Panc1 (cell line): ENCODE data around the gene SETX. TPM values are rescaled to one million over a fixed set of nuclear protein-coding genes. Genes with fewer than 3 reads are reported as not detected.

ENCODE experiments used
- ATAC-seq: fragments of 200-7000 bp; cut with Tn5 transposase; 2 replicates; pipeline ENCODE4 v1.9.1; 2020; ENCODE audit warnings: mild to moderate bottlenecking, moderate library complexity
- BruUV-seq: library from RNA; stranded (reverse); fragments of 400-500 nt; replicated peaks from 2 replicates; lab custom pipeline; 2021; lab: Mats Ljungman, UMichigan
- CTCF ChIA-PET: fragments of 300-600 bp; sonication (Branson Sonifier 250); formaldehyde crosslinking; loops from one replicate; lab custom pipeline; 2022; ENCODE audit warnings: antibody characterized with exemption; lab: Charles Lee
- POLR2A ChIA-PET: fragments of 300-600 bp; sonication (Branson Sonifier 250); formaldehyde crosslinking; loops from one replicate; lab custom pipeline; 2022; ENCODE audit warnings: antibody characterized with exemption; lab: Charles Lee
- DNase-seq: peaks from one replicate; pipeline ENCODE4 v3.0.0-alpha.2; 2010; ENCODE audit warnings: low read depth, low spot score
- H3K27ac ChIP-seq: 2 replicates; pipeline ENCODE4 v1.5.1; 2011; ENCODE audit warnings: mild to moderate bottlenecking, low read length, inconsistent platforms
- H3K27me3 ChIP-seq: fragments of 200-500 bp; sonication (Bioruptor generic); 2 replicates; pipeline ENCODE4 v1.6.0; 2014; ENCODE audit warnings: low read length, inconsistent platforms; ENCODE audit not compliant: control insufficient read depth, insufficient read depth
- H3K36me3 ChIP-seq: fragments of 200-500 bp; sonication (Bioruptor generic); 2 replicates; pipeline ENCODE4 v1.5.1; 2014; ENCODE audit warnings: inconsistent platforms, mild to moderate bottlenecking, low read length, moderate library complexity; ENCODE audit not compliant: control insufficient read depth, insufficient read depth
- H3K4me1 ChIP-seq: 2 replicates; pipeline ENCODE4 v1.5.1; 2011; ENCODE audit warnings: inconsistent platforms, mild to moderate bottlenecking, low read length, moderate library complexity; ENCODE audit not compliant: control insufficient read depth, insufficient read depth
- H3K4me3 ChIP-seq, 2 experiments: 2 replicates each; pipeline ENCODE4 v1.5.1; 2011 to 2012; ENCODE audit warnings: low read depth in 2 of 2, low read length in 2 of 2, mild to moderate bottlenecking in 2 of 2, inconsistent platforms in 1 of 2, moderate library complexity in 1 of 2
- H3K9me3 ChIP-seq: fragments of 200-500 bp; sonication (Bioruptor generic); 2 replicates; pipeline ENCODE4 v1.5.1; 2014; ENCODE audit warnings: low read depth, mild to moderate bottlenecking, inconsistent platforms, low read length, moderate library complexity; ENCODE audit not compliant: control insufficient read depth, insufficient read depth
- CTCF ChIP-seq: fragments of 450-650 bp; IDR thresholded peaks from 2 replicates; pipeline ENCODE4 v1.5.1; 2017; ENCODE audit warnings: mild to moderate bottlenecking
- POLR2AphosphoS5 ChIP-seq: IDR thresholded peaks from 2 replicates; pipeline ENCODE4 v1.6.1; 2012; ENCODE audit warnings: mild to moderate bottlenecking, low read depth, low read length, moderate library complexity
- REST ChIP-seq, 2 experiments: IDR thresholded peaks; 2 replicates each; pipeline ENCODE4 v1.6.1; 2011 to 2012; ENCODE audit warnings: low read depth in 2 of 2, control low read depth in 1 of 2, low read length in 1 of 2, mild to moderate bottlenecking in 1 of 2, moderate library complexity in 1 of 2; ENCODE audit not compliant: insufficient read depth in 1 of 2
- SIN3A ChIP-seq: IDR thresholded peaks from 2 replicates; pipeline ENCODE4 v1.6.1; 2012; ENCODE audit warnings: low read depth, mild to moderate bottlenecking, low read length, moderate library complexity, borderline replicate concordance; ENCODE audit not compliant: insufficient read depth
- TCF7L2 ChIP-seq: IDR thresholded peaks from 2 replicates; pipeline ENCODE4 v1.6.1; 2011; ENCODE audit warnings: mild to moderate bottlenecking, low read depth, low read length, inconsistent platforms
- in situ Hi-C: cut with HindIII; loops from 2 replicates; pipeline ENCODE4 v1.10.0; 2016; ENCODE audit warnings: low sequenced_read_pairs, low pct_unique_long_range_greater_than_20kb
- intact Hi-C: fragments of 100-400 bp; cut with micrococcal nuclease; formaldehyde crosslinking; loops from one replicate; pipeline ENCODE4 v1.10.0; 2022; ENCODE audit not compliant: unreplicated experiment
- total RNA-seq: library from RNA; stranded (reverse); gene quantifications from one replicate; pipeline ENCODE4 v1.2.1, GENCODE V29; 2021; ENCODE audit not compliant: unreplicated experiment

Gene SETX
- total RNA-seq, 1 experiment from 2014 or later: 28.1 TPM

GRCh38 chr9:132333556-132333955, 21.2 kb downstream of the SETX start:
- H3K27me3 ChIP-seq: no peaks in the 10 kb centered on the region
- ChIA-PET CTCF (no interaction called here), POLR2A (no interaction called here)
- no TSS peak for BruUV-seq
- in situ Hi-C loops: no loop called here
- DNase-seq: no peak
- no peaks in the 10 kb centered on the region for H3K9me3 ChIP-seq
- intact Hi-C loops: no loop called here
- peaks cover 42% of the 10 kb centered on the region for H3K36me3 ChIP-seq
- H3K4me3 ChIP-seq: no peak overlapping the region
- ATAC-seq: no peak
- no peak overlapping the region for H3K27ac ChIP-seq
- TF ChIP-seq REST (IDR thresholded peaks at IDR 0.05; ENCODE audit: insufficient read depth in 1 of 2, low read depth in 2 of 2, low read length in 1 of 2): no peak
- no peak for TF ChIP-seq SIN3A
- no peak for TF ChIP-seq TCF7L2
- TF ChIP-seq CTCF: no peak
- TF ChIP-seq POLR2AphosphoS5: no peak
- no peaks in the 10 kb centered on the region for H3K4me1 ChIP-seq

- TF ChIP-seq SIN3A (no peak), TCF7L2 (no peak), POLR2AphosphoS5 (no peak)
- no peak for ATAC-seq
- CTCF ChIA-PET: no interaction called here
- in situ Hi-C loops: no loop called here
- Histone ChIP-seq H3K4me1 (no peaks in the 10 kb centered on the region), H3K27ac (no peak overlapping the region), H3K27me3 (no peaks in the 10 kb centered on the region), H3K9me3 (no peaks in the 10 kb centered on the region), H3K4me3 (no peak overlapping the region), H3K36me3 (peaks cover 33% of the 10 kb centered on the region)
- intact Hi-C loops: no loop called here
- no peak for DNase-seq
- POLR2A ChIA-PET: no interaction called here
- BruUV-seq: no TSS peak
These were observed 26.2 kb downstream of the SETX start for GRCh38 chr9:132328580-132328979.

GRCh38 chr9:132327537-132327936, 27.2 kb downstream of the SETX start:
- in situ Hi-C loops (no loop called here), intact Hi-C loops (no loop called here)
- no peak overlapping the region for H3K4me3 ChIP-seq
- no peaks in the 10 kb centered on the region for H3K4me1 ChIP-seq
- TF ChIP-seq POLR2AphosphoS5 (no peak), CTCF (no peak), REST (IDR thresholded peaks at IDR 0.05; ENCODE audit: insufficient read depth in 1 of 2, low read depth in 2 of 2, low read length in 1 of 2) (no peak), TCF7L2 (no peak), SIN3A (no peak)
- no TSS peak for BruUV-seq
- DNase-seq (no peak), ATAC-seq (no peak)
- POLR2A ChIA-PET: no interaction called here
- H3K36me3 ChIP-seq: peaks cover 33% of the 10 kb centered on the region
- CTCF ChIA-PET: no interaction called here
- no peaks in the 10 kb centered on the region for H3K27me3 ChIP-seq
- H3K27ac ChIP-seq: no peak overlapping the region
- no peaks in the 10 kb centered on the region for H3K9me3 ChIP-seq
